Type B pancreatic cell (in vitro differentiated cells): ENCODE results near the gene KCNAB1. TPM values are rescaled to one million over a fixed set of nuclear protein-coding genes. Genes with fewer than 3 reads are reported as not detected.

Experiments used
- DNase-seq: peaks from one replicate; pipeline ENCODE4 v3.0.0; 2021; ENCODE audit warnings: mixed read lengths; ENCODE audit not compliant: unreplicated experiment; ENCODE audit errors: extremely low spot score
- H3K27ac Mint-ChIP-seq: 2 replicates; pipeline ENCODE4 v1.8.0; 2021; ENCODE audit warnings: mild to moderate bottlenecking, mixed read lengths
- H3K27me3 Mint-ChIP-seq: 2 replicates; pipeline ENCODE4 v1.8.0; 2021; ENCODE audit warnings: mixed read lengths
- H3K36me3 Mint-ChIP-seq: 2 replicates; pipeline ENCODE4 v1.8.0; 2021; ENCODE audit warnings: mixed read lengths
- H3K4me1 Mint-ChIP-seq: one replicate; pipeline ENCODE4 v1.8.0; 2021; ENCODE audit warnings: mixed read lengths; ENCODE audit not compliant: unreplicated experiment
- H3K4me3 Mint-ChIP-seq: 2 replicates; pipeline ENCODE4 v1.8.0; 2021; ENCODE audit warnings: mild to moderate bottlenecking, mixed read lengths
- H3K9me3 Mint-ChIP-seq: 2 replicates; pipeline ENCODE4 v1.8.0; 2021; ENCODE audit warnings: mixed read lengths
- CTCF ChIP-seq: fragments of 200-600 bp; sonication (generic); conservative IDR thresholded peaks from 2 replicates; pipeline ENCODE4 v1.5.0; 2021; ENCODE audit warnings: antibody characterized with exemption, mild to moderate bottlenecking
- total RNA-seq: library from RNA; stranded (reverse); gene quantifications from 2 replicates; pipeline ENCODE4 v1.2.1, GENCODE V29; 2021; ENCODE audit warnings: low replicate concordance

Gene KCNAB1
- total RNA-seq, 1 donor from 2014 or later = 6.1 TPM

- Mint-ChIP-seq H3K4me3 (no peak overlapping the region), H3K36me3 (no peaks in the 10 kb centered on the region), H3K4me1 (peaks cover 40% of the 10 kb centered on the region), H3K9me3 (peaks cover 4% of the 10 kb centered on the region), H3K27ac (no peak overlapping the region), H3K27me3 (no peaks in the 10 kb centered on the region)
- TF ChIP-seq CTCF = no peak
- no peak for DNase-seq
Measured at GRCh38 chr3:156460206-156460611, 339.8 kb downstream of the KCNAB1 start.

- H3K4me1 Mint-ChIP-seq = peaks cover 30% of the 10 kb centered on the region
Measured at GRCh38 chr3:156461889-156462288, 341.5 kb downstream of the KCNAB1 start.

GRCh38 chr3:156463123-156463522, 342.7 kb downstream of the KCNAB1 start:
- Mint-ChIP-seq H3K4me1 (peaks cover 22% of the 10 kb centered on the region), H3K27me3 (no peaks in the 10 kb centered on the region), H3K9me3 (no peaks in the 10 kb centered on the region), H3K4me3 (no peak overlapping the region), H3K36me3 (no peaks in the 10 kb centered on the region), H3K27ac (no peak overlapping the region)
- no peak for DNase-seq
- TF ChIP-seq CTCF = no peak

More at GRCh38 chr3:156461889-156462288, 341.5 kb downstream of the KCNAB1 start:
- Mint-ChIP-seq H3K27me3 (no peaks in the 10 kb centered on the region), H3K9me3 (no peaks in the 10 kb centered on the region), H3K36me3 (no peaks in the 10 kb centered on the region), H3K27ac (no peak overlapping the region), H3K4me3 (no peak overlapping the region)
- no peak for TF ChIP-seq CTCF
- DNase-seq = no peak

- H3K4me3 Mint-ChIP-seq = no peak overlapping the region
- no peaks in the 10 kb centered on the region for H3K9me3 Mint-ChIP-seq
- H3K4me1 Mint-ChIP-seq = peaks cover 32% of the 10 kb centered on the region
- no peak for TF ChIP-seq CTCF
- H3K27me3 Mint-ChIP-seq = no peaks in the 10 kb centered on the region
- no peak for DNase-seq
- no peak overlapping the region for H3K27ac Mint-ChIP-seq
- no peaks in the 10 kb centered on the region for H3K36me3 Mint-ChIP-seq
Measured at GRCh38 chr3:156465194-156465593, 344.8 kb downstream of the KCNAB1 start.

GRCh38 chr3:156469456-156469855, 349.1 kb downstream of the KCNAB1 start:
- no peak for DNase-seq
- Mint-ChIP-seq H3K4me3 (no peak overlapping the region), H3K36me3 (no peaks in the 10 kb centered on the region), H3K9me3 (no peaks in the 10 kb centered on the region), H3K27me3 (no peaks in the 10 kb centered on the region), H3K4me1 (peaks cover 31% of the 10 kb centered on the region), H3K27ac (no peak overlapping the region)
- TF ChIP-seq CTCF = no peak

- DNase-seq = no peak
- Mint-ChIP-seq H3K27ac (no peak overlapping the region), H3K27me3 (no peaks in the 10 kb centered on the region), H3K9me3 (no peaks in the 10 kb centered on the region), H3K4me1 (peaks cover 37% of the 10 kb centered on the region), H3K36me3 (no peaks in the 10 kb centered on the region), H3K4me3 (peak overlapping the region; percentile 37)
- TF ChIP-seq CTCF = no peak
Measured at GRCh38 chr3:156471431-156471830, 351.1 kb downstream of the KCNAB1 start.
